GM23338 (cell line): Measurements from ENCODE around the gene MFAP3. TPM values are rescaled to one million over a fixed set of nuclear protein-coding genes. Genes with fewer than 3 reads are reported as not detected.

Source experiments
- CTCF ChIP-seq, 2 experiments: fragments of 200-600 bp in 1 of 2; sonication (generic) in 1 of 2; conservative IDR thresholded peaks; 2 replicates each; pipeline versions ENCODE4 v1.5.1 to v1.6.1; 2016 to 2017; ENCODE audit warnings: antibody characterized with exemption in 2 of 2, low read depth in 2 of 2, mild to moderate bottlenecking in 2 of 2, moderate library complexity in 1 of 2
- ETS1 ChIP-seq: IDR thresholded peaks from 2 replicates; pipeline ENCODE4 v1.6.1; 2016; ENCODE audit warnings: antibody characterized with exemption
- EZH2 ChIP-seq: fragments of 200-600 bp; sonication (generic); IDR thresholded peaks from one replicate; pipeline ENCODE4 v1.8.0; 2017; ENCODE audit warnings: antibody characterized with exemption, mild to moderate bottlenecking, low read depth; ENCODE audit not compliant: unreplicated experiment
- EZH2phosphoT487 ChIP-seq: fragments of 200-600 bp; sonication (generic); IDR thresholded peaks from one replicate; pipeline ENCODE4 v1.8.1; 2018; ENCODE audit warnings: antibody characterized with exemption; ENCODE audit not compliant: unreplicated experiment
- NANOG ChIP-seq: IDR thresholded peaks from 2 replicates; pipeline ENCODE4 v1.6.1; 2016; ENCODE audit warnings: antibody characterized with exemption, borderline replicate concordance
- POLR2AphosphoS5 ChIP-seq: IDR thresholded peaks from 2 replicates; pipeline ENCODE4 v1.6.1; 2016; ENCODE audit warnings: antibody characterized with exemption, low read depth
- ZNF114 ChIP-seq: fragments of 250-450 bp; sonication (Bioruptor Pico); IDR thresholded peaks from 2 replicates; pipeline ENCODE4 v1.5.0; 2020; ENCODE audit warnings: mild to moderate bottlenecking, moderate library complexity
- ZNF331 ChIP-seq: fragments of 250-450 bp; sonication (Bioruptor Pico); IDR thresholded peaks from 2 replicates; pipeline ENCODE4 v1.5.0; 2020; ENCODE audit warnings: low read depth, mild to moderate bottlenecking, moderate library complexity
- polyA plus RNA-seq: library from polyadenylated mRNA; unstranded; fragments of >200 nt; fragmentation: Nextera tagmentation; extraction: Ambion mirVana; gene quantifications from 2 replicates; pipeline ENCODE4 v1.2.1, GENCODE V29; 2016
- total RNA-seq: library from RNA; depleted of rRNA; stranded (reverse); fragments of >200 nt; shearing (Covaris generic); gene quantifications from 2 replicates; pipeline ENCODE4 v1.2.3, GENCODE V29; 2014; rRNA removed
- TF ChIP-seq, protein P1 (sequence below): IDR thresholded peaks from one replicate; pipeline ENCODE4 v1.6.1; 2018; ENCODE audit warnings: antibody characterized with exemption; ENCODE audit not compliant: unreplicated experiment

MFAP3 gene
- total and polyA plus RNA-seq, 2 experiments from 2014 or later = 2.9 to 47.5 TPM

DNA sequence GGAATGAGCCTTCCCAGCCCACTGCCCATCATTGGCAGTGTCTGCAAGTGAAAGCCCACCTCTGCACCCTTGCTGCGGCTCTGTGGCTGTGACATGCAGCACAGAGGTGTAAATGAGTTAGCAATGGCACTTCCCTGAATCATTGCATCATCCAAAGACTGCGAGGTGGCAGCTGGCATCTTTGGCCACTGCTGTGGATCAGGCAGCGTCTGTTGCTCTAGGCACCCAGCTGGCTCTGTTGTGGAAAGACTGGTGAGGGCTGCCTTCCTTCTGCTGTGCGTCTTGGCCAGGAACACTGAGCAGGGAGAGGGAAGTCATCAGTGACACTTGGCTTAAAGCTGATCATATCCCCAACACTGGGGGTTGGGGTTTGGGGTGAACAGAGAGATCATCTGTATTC is 64.5 kb downstream of the MFAP3 start (continued):
- TF ChIP-seq CTCF (conservative IDR thresholded peaks at IDR 0.05; ENCODE audit: low read depth in 2 of 2) (no peak), EZH2phosphoT487 (no peak), NANOG (no peak), ZNF114 (CRISPR knock-in tag) (no peak), EZH2 (no peak), ETS1 (no peak), ZNF331 (no peak), POLR2AphosphoS5 (no peak)
- TF ChIP-seq, protein P1, sequence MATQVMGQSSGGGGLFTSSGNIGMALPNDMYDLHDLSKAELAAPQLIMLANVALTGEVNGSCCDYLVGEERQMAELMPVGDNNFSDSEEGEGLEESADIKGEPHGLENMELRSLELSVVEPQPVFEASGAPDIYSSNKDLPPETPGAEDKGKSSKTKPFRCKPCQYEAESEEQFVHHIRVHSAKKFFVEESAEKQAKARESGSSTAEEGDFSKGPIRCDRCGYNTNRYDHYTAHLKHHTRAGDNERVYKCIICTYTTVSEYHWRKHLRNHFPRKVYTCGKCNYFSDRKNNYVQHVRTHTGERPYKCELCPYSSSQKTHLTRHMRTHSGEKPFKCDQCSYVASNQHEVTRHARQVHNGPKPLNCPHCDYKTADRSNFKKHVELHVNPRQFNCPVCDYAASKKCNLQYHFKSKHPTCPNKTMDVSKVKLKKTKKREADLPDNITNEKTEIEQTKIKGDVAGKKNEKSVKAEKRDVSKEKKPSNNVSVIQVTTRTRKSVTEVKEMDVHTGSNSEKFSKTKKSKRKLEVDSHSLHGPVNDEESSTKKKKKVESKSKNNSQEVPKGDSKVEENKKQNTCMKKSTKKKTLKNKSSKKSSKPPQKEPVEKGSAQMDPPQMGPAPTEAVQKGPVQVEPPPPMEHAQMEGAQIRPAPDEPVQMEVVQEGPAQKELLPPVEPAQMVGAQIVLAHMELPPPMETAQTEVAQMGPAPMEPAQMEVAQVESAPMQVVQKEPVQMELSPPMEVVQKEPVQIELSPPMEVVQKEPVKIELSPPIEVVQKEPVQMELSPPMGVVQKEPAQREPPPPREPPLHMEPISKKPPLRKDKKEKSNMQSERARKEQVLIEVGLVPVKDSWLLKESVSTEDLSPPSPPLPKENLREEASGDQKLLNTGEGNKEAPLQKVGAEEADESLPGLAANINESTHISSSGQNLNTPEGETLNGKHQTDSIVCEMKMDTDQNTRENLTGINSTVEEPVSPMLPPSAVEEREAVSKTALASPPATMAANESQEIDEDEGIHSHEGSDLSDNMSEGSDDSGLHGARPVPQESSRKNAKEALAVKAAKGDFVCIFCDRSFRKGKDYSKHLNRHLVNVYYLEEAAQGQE = no peak

Other genes with a start within 250 kb of the MFAP3 start
- 5.8 and 10.5 TPM in 2 replicates for gene FAM114A2, start 57 bp upstream of the MFAP3 start, total RNA-seq
- gene FAM114A2, start 57 bp upstream of the MFAP3 start, polyA plus RNA-seq = 4.7 and 4.9 TPM in 2 replicates
- gene GALNT10, start 151.8 kb downstream of the MFAP3 start, total RNA-seq = 9.4 and 12.9 TPM in 2 replicates
- 2.6 and 3.2 TPM in 2 replicates for gene GALNT10, start 151.8 kb downstream of the MFAP3 start, polyA plus RNA-seq